HUDEP-2 (cell line): ENCODE results near the gene ASAP3.

Source experiments
- DNase-seq, 76 experiments: peaks; one replicate each; lab custom pipeline; 2025; ENCODE audit not compliant: unreplicated experiment in 76 of 76; lab: John Stamatoyannopoulos, UW

ASAP3 gene

DNA sequence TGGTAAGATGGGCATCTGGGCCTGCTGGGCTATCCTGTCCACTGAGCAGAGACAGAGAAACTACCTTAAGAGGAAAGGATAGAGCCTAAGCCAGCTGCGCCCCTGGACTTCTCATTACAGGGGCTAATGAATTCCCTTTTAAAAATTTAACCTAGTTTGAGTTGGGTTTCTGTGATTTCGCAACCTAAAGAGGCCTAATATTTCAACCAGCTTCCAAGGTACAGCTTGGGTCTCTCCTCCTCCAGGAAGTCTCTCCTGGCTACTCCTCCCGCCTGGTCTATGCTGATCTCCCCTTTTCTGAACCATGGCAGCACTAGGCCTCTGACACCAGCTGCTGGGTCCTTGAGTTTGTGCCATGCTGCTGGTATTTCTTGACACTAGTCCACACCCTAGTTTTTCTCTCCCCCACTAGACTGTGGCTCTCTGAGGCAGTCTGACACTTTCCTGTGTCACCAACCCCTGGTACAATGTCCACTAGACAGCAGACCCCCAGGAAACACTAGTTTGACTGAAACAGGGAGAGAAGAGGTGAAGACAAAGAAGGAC lies 30.5 kb downstream of the ASAP3 start:
- no peak for DNase-seq

DNA sequence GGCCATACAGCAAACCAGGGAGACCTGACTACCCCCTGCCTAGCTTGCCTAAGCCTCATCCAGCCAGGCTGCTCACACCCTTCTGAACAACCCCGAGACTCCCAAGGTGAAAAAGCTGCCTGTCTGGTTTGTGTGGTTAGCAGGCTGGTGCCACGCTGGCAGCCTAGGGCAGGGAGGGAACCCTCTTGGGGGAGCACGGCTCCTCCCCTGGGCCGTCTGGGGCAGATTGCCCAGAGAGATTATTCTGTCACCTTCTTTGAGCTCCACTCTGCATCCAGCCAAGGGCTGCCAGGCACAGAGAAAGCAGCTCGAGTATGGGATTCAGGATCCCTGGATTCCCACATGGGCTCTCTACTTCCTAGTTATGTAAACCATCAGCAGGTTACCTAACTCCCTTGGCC lies 32.0 kb downstream of the ASAP3 start:
- DNase-seq, result peak in 68 of 76 experiments; percentile 18 to 83 (median 63)

DNA sequence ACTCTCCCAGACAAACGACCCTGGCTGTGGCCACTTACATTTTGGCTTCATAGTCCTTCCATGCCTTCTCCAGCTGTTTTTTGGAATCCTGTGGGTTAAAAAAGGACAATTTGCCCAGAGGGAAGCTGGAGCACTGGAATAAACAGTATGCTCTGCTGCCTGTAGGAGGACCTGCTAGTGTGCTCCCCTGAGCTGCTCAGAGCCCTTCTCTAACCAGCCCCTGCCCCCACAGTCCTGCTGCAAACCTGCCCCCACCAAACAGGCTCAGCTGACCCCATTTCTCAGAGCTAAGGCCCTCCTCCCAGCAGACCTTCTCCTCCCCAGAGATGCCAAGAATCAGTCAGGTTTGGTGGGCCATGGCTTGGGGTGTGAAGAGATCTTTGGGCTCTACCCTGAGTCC lies 32.5 kb downstream of the ASAP3 start:
- DNase-seq, result no peak

DNA sequence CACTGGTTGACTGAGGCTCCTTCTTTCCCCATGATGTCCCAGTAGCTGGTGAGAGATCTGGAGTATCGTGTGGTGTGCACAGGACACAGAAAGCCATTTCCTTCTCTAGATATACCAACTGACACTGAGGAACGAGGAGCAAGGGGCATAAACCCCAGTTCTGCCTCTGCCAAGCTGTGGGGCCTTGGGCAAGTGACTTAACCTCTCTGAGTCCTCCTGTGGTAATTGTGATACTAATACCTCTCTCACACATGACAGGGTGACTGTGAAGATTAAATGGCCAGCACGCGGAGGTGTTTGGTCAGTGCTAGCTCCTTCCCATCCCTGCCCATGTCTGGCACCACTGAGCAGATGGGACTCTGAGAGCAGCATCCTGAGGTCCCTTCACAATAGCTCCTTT lies 33.1 kb downstream of the ASAP3 start:
- no peak for DNase-seq

DNA sequence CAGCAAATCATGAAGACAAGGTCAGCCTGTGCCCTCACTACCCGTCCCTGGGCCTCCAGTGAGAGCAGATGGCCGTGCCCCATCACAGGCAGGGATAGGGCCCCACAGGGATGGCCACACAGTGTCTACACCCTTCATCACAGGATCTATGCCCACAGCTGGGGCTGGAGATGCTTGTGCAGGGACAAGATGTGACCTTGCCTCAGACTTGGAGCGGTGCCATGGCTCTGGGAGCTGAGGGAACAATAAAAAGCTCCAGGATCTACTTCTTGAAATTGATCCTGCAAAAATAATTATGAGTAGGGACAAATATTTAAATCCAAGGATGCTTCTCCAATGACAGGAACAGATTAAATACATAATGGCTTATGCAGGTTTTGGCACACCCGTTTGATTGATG lies 34.0 kb downstream of the ASAP3 start:
- DNase-seq, result peak in 1 of 76 experiments; percentile 3

DNA sequence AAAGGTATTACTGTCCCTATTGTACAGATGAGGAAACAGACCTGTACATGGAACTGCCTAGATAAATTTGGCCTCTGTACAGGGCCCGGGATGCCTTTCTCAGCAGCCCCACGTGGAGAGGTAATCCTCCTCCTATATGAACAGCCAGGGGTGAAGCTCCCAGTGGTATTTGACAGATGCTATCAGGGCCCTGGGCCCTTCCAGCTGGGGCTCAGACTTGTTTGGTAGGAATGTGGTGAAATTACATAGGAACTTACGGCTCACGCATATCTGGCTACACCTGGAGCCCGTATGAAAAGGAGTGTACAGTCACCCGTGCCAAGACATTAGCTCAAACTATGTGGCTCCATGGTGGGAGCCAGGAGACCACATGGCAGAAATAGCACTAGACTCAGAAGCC lies 34.7 kb downstream of the ASAP3 start:
- DNase-seq, result no peak

DNA sequence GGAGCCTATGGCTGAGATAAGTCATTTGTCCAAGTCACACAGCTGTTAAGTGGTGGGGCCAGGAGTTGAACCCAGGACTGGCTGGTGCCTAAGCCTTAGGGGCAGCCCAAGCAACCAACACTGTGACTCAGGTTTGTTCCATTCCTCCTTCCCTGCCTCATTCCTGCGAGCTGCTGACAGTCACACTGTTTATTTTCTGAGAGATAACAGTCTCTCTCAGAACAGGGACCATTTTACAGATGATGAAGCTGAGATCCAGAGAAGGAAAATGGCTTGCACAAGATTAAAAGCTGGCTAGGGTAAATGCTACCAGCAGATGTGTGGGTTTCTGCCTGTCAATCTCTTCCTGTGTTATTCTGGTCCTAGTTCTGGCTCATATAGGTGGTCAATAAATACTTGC lies 35.1 kb downstream of the ASAP3 start:
- DNase-seq, result no peak

DNA sequence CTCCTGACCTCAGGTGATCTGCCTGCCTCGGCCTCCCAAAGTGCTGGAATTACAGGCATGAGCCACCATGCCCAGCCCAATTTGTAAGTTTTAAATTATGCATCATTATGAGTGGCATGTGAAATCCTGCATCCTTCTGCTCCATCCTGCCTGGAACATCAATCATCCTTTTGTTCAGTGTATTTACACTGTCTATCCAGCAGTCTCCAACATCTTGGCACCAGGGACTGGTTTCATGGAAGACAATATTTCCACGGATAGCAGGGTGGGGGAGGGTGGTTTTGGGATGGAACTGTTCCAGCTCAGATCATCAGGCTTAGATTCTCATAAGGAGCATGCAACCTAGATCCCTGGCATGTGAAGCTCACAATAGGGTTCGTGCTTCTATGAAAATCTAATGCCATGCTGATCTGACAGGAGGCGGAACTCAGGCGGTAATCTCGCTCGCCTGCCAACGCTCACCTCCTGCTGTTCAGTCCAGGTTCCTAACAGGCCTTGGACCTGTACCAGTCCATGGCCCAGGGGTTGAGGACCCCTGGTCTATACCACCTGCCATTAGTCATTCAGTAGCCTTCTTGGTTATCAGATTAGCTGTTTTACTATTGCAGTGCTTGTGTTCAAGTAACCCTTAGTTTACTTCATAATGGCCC lies 37.2 kb downstream of the ASAP3 start:
- DNase-seq, result no peak

DNA sequence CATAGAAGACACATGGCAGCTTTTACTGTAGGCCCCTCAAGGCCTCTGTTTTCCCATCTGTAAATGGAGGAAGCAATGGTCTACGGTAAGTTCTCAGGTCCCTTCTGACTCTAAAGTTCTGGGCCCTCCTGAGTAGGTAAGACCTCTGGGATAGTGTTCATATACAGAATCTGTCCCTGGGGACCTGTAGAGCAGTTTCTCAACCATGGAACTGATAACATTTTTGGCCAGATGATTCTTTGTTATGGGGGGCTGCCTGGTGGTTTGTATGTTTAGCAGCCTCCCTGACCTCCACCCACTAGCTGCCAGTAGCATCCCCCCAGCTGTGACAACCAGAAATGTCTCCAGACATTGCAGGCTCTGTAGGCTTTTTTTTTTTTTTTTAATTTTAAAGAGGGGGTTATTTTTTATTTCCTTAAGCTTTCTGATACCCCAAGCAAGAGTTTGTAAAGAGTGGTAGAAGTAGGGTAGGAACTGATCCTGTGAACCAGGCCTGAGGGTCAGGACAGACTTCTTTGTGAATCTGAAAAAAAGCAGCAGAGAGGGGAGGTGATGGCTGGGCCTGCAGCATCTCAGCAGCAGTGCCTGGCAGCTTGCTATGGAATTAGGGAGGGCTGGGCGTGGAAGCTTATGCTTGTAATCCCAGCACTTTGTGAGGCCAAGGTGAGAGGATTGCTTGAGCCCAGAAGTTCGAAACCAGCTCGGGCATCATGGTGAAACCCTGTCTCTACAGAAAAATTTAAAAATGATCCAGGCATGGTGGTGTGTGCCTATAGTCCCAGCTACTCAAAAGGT lies 39.2 kb downstream of the ASAP3 start:
- DNase-seq, result no peak

DNA sequence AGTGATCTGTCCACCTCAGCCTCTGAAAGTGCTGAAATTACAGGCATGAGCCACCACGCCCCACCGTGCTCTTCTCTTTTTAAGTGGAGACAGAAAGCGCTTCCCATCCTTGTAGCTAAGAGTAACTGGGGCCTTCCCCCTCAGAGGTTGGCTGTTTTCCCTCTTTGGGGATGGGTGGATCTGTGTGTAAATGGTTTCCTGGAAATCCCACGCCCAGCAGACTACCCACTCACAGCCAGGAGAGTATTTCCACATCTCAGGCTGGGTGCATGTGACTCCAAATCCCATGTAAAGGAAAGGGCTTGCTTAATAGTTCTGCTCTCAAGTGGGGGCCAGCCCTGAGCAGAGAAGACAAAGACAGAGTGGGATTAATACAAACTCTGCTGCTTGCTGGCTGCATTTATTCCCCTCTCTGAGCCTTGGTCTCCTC lies 39.9 kb downstream of the ASAP3 start:
- DNase-seq, result no peak

DNA sequence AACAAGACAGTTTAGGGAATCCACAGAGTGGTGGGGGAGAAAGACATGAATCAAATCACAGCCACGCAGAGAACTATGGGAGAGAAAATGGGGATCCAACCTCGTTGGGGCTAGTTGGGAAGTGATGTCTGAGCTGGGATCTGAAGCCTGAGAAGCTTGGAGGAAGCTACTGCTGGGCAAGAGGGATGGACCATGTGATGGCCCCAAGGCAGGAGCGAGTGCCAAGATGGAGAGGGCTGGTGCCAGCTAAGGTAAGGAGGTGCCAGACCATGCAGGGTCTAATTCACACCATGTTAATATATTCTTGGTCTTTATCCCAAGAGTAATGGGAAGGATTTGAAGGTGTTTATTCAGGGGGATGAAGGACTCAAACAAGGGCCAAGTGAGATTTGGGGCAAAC lies 41.2 kb downstream of the ASAP3 start:
- DNase-seq, result no peak

DNA sequence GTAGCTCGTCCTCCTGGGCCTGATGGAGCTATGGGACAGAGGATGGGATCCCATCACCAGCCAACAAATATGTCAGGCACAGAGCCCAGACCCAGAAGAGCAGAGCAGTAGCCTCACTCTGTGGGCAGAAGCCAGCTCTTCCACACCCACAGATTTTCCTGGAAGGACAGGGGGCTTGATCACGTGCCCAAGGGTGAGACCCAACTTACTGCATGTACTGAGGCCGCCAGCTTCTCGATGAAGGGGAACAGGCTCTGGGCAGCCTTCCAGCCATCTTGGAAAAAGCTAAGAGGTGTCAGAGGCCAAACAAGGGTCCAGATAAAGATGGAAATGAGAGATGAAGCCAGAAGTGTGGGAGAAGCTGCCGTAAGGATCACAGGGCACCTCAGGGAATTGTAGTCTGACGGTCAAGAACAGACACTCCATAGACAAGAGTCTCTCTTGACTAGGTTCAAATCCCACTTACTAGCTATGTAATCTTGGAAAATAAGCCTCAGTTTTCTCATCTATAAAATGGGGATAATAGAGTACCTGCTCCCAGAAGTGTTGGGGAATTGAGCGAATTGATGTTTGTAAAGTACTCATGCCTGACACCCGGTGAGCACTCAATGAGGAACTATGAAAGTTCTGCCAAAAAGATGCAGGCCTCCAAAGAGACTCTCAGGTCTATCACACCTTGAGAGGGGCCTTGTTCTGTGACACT lies 42.4 kb downstream of the ASAP3 start:
- DNase-seq, result no peak

DNA sequence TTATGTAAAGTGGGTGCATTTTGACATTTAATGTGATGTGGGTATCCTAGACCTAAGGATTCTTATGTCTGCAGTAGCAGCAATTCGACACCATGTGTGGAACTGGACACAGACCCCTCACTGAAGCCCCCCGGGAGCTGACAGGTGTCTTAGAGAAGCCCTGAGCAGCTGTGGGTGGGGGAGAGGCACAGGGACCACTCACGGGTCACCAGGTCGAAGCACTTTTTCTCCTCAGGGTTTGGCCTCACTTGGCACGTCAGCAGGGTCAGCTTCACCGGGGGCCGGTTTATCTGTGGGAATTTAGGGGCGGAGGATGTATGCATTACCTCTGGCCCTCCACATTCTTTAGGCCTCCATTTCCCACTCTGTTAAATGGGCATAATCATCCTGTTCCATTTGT lies 45.4 kb downstream of the ASAP3 start:
- peak in 1 of 76 experiments; percentile 1 for DNase-seq

DNA sequence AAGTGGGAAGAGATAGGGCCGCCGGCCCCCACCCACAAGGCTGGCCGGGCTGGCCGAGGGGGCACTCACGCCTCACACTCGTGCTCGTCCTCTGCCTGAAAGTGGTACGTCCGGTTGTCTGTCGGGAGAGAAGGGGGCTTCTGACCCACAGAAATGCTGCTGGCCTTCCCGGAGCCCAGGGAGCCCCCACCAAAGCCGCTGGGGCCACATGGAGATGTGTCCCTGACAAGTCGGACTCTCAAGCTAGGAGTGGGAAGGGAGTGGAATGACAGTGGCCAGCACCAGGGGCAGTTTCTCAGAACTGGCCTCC lies 46.7 kb downstream of the ASAP3 start:
- no peak for DNase-seq

DNA sequence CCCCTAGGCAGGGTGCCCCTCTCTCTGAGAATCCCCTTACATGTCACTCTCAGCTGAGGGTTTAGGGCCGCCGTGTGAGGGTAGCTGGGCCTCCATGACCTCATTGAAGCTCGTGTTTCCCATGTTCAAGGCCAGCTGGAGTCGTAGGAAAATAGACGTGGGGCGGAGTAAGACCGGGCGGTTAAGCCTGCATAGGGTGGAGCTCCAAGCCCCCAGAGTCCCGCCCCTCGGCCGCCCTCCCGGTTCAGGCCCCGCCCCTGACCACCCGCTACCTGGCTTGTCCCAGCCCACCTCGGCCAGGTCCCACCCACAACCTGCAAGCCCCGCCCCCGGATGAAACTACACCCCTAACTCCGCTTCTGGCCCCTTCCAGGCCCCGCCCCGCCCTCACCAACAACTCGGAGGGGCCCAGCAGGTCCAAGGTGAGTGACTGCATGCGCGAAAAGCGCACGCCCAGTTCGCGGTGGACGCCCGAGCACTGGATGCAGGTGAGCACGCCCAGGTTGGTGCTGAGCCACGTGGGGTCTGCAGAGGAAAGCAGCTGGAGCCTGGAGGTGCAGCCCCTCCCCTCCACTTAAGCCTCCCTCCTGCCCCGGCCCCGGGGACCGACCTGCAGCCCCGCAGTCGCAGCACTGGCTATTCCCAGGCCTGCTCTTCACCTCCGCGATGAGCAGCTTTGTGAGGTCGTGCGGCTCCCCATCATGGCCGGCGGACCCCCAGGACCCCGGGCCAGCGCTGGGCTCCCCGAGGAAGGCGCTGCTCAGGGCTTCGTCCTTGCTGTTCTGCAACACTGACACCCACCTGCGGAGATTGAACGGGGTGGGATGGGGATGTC lies 47.2 kb downstream of the ASAP3 start:
- DNase-seq, result peak in 1 of 76 experiments; percentile 5

DNA sequence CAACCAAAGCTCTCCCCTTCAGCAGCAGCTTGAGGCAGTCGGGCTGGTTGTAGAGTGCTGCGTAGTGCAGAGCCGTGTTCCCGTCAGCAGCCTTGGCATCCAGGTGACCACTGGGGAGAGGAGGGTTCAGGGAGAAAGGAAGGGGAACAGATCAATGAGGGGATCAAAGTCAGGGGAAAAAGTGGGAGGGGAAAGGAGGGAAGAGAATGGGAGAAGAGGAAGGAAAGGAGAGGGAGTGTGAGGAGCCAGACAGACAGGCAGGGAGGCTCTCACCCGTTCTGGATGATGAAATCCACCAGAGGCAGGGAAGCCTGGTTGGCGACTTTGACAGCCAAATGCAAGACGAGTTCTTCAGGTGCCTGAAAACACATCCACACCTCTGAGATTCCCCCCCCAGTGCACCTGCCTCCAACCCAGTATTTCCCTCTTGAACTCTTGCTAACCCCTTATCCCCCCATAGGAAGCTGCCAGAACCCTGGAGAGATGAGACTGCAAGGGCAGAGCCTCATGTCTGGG lies 49.7 kb downstream of the ASAP3 start:
- no peak for DNase-seq

DNA sequence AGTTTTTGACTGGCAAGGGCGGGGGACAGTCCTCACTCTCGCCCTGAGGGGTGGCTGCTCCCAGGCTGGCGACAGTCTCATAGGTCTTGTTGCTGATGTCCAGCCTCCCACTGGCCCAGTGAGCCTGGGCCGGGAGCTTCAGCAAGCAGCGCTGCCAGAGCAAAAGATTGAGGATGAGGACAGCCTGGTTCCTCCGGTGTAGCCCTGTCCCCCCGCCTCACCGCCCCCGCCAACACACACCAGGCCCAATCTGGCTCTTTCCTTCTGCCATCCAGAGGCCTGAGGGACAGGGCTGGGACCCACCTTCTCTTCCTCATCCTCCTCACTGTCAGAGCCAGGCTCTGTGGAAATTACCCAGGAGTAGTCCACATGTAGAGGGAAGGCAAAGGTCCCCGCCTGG lies 50.9 kb downstream of the ASAP3 start:
- DNase-seq, result no peak

DNA sequence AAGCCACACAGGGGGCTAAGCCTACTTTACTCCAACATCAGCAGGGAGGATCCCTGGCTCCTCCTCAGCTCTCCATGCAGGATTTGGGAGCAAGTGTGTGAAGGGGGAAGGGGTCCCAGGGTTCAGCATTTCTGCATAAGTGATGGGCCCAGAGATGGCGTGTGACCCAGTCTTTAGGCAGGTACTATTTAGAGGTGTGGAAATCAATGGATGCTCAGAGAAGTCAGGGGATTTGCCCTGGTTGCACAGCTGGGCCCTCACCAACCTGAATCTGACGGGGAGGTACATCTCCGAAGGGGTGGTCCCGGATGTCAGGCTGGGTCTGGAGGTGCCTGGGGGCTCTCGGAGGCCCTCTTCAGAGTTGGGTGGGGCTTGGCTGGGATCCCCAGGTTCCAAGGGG lies 52.5 kb downstream of the ASAP3 start:
- no peak for DNase-seq

DNA sequence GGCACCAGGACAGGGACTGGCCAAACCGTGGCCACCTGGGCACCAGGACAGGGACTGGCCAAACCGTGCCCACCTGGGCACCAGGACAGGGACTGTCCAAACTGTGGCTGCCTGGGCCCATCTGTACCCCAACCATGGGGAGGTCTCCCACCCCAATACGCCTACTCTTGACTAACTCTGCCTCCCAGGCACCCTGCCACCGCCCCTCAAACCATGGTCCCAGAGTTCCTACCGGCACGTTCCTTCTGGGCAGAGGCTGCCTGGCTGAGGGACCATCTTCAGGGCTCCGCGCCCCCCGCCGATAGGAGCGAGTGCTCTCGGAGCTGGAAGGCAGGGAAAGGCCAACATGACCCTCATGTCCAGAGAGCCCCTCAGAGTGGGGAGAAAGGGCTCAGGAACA lies 53.2 kb downstream of the ASAP3 start:
- no peak for DNase-seq

DNA sequence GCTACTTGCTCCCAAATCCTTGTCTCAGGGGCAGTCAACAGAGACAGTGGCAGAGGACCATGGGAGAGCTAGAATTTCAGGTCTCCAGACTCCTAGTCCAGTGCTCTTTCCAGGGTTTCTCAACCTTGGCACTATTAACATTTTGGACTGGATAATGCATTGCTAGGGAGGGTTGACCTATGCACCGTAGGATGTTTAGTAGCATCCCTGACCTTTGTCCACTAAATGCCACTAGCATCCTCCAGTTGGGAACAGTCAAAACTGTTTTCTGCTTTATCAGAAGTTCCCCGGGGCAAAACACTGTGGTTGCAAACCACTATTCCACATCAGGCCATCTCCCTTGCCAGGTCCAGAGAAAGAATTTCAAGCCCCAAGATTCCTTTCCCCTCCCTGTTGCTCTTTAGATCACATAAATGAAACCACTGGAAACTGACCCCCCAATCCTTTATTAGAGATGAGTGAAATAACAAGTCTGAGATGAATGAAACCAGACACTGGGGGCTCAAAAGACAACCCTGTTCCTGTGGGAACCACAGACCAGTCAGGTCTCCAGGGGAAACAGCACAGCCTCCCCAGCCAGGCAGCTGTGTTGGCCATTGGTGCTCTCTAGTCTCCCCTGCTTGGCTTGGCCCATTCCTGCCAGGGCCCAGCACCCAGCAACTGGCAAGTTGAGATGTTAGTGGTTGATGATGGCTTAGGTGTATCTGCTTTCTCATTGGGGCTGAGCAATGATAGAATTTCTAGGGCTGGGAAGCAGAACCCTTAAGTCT lies 55.7 kb downstream of the ASAP3 start:
- DNase-seq, result no peak
